IMR-90 (cell line): ENCODE data around the gene TAF4B. TPM values are rescaled to one million over a fixed set of nuclear protein-coding genes. Genes with fewer than 3 reads are reported as not detected.

Experiments used
- ATAC-seq: fragments of 200-7000 bp; cut with Tn5 transposase; 2 replicates; pipeline ENCODE4 v1.9.1; 2020; ENCODE audit warnings: low read depth, mild to moderate bottlenecking, moderate library complexity
- BruUV-seq: library from RNA; stranded (reverse); fragments of 400-500 nt; replicated peaks from 2 replicates; lab custom pipeline; 2021; lab: Mats Ljungman, UMichigan
- CTCF ChIA-PET: fragments of 300-600 bp; formaldehyde crosslinking; extraction: SDS; loops from one replicate; lab custom pipeline; 2021; ENCODE audit warnings: antibody characterized with exemption; lab: Yijun Ruan, JAX
- POLR2A ChIA-PET: fragments of 300-600 bp; sonication (Branson Sonifier 250); formaldehyde crosslinking; loops from one replicate; lab custom pipeline; 2022; ENCODE audit warnings: antibody characterized with exemption; ENCODE audit not compliant: unreplicated experiment; lab: Charles Lee
- DNase-seq: peaks from one replicate; pipeline ENCODE4 v3.0.0; 2013
- H2AFZ ChIP-seq: replicated peaks from 2 replicates; pipeline ENCODE3; 2013; ENCODE audit warnings: low read length, mild to moderate bottlenecking; ENCODE audit not compliant: poor library complexity
- H2AK5ac ChIP-seq: 2 replicates; pipeline ENCODE4 v1.6.1; 2013; ENCODE audit warnings: low read depth, low read length, inconsistent platforms
- H2AK9ac ChIP-seq: replicated peaks from 2 replicates; pipeline ENCODE3; 2013; ENCODE audit warnings: mild to moderate bottlenecking, low read depth, low read length, moderate library complexity; ENCODE audit not compliant: poor library complexity
- H2BK120ac ChIP-seq: 2 replicates; pipeline ENCODE4 v1.6.1; 2013; ENCODE audit warnings: low read depth, low read length, inconsistent platforms
- H2BK15ac ChIP-seq: 3 replicates; pipeline ENCODE4 v1.6.1; 2013; ENCODE audit warnings: low read depth, low read length, inconsistent platforms
- H2BK20ac ChIP-seq: 2 replicates; pipeline ENCODE4 v1.6.1; 2013; ENCODE audit warnings: low read depth, mild to moderate bottlenecking, inconsistent platforms, low read length, moderate library complexity
- H2BK5ac ChIP-seq: 2 replicates; pipeline ENCODE4 v1.6.1; 2013; ENCODE audit warnings: mild to moderate bottlenecking, low read depth, low read length, inconsistent platforms; ENCODE audit not compliant: poor library complexity, severe bottlenecking
- H3K14ac ChIP-seq: replicated peaks from 2 replicates; pipeline ENCODE4 v1.6.1; 2013; ENCODE audit warnings: low read depth, low read length, inconsistent platforms
- H3K18ac ChIP-seq: 2 replicates; pipeline ENCODE4 v1.6.1; 2013; ENCODE audit warnings: low read depth, low read length, control low read depth
- H3K23ac ChIP-seq: 2 replicates; pipeline ENCODE4 v1.6.1; 2013; ENCODE audit warnings: low read depth, low read length, inconsistent platforms
- H3K27ac ChIP-seq: 2 replicates; pipeline ENCODE4 v1.5.1; 2013; ENCODE audit warnings: mild to moderate bottlenecking, control low read depth, low read length; ENCODE audit not compliant: insufficient read depth
- H3K27me3 ChIP-seq: 2 replicates; pipeline ENCODE4 v1.6.1; 2013; ENCODE audit warnings: low read length; ENCODE audit not compliant: control insufficient read depth, insufficient read depth
- H3K36me3 ChIP-seq: 2 replicates; pipeline ENCODE4 v1.6.1; 2013; ENCODE audit warnings: low read length, mixed read lengths; ENCODE audit not compliant: control insufficient read depth, insufficient read depth
- H3K4ac ChIP-seq: 2 replicates; pipeline ENCODE4 v1.6.1; 2013; ENCODE audit warnings: low read depth, low read length, inconsistent platforms
- H3K4me1 ChIP-seq: 2 replicates; pipeline ENCODE4 v1.6.1; 2013; ENCODE audit warnings: low read length, mixed read lengths; ENCODE audit not compliant: control insufficient read depth, insufficient read depth
- H3K4me2 ChIP-seq: 2 replicates; pipeline ENCODE4 v1.6.1; 2013; ENCODE audit warnings: low read depth, mild to moderate bottlenecking, control low read depth, low read length, moderate library complexity
- H3K4me3 ChIP-seq: 2 replicates; pipeline ENCODE4 v1.5.1; 2013; ENCODE audit warnings: low read depth, mild to moderate bottlenecking, control low read depth, low read length, moderate library complexity; ENCODE audit not compliant: insufficient read depth
- H3K56ac ChIP-seq: 2 replicates; pipeline ENCODE4 v1.6.1; 2013; ENCODE audit warnings: low read length, inconsistent platforms; ENCODE audit not compliant: insufficient read depth; ENCODE audit errors: extremely low read depth
- H3K79me1 ChIP-seq, 2 experiments: 2 replicates each; pipeline ENCODE4 v1.6.1; 2013; ENCODE audit warnings: low read length in 2 of 2, inconsistent platforms in 1 of 2, low read depth in 1 of 2
- H3K9ac ChIP-seq: 2 replicates; pipeline ENCODE4 v1.6.1; 2013; ENCODE audit warnings: low read depth, low read length, control low read depth
- H3K9me1 ChIP-seq: 2 replicates; pipeline ENCODE4 v1.6.1; 2013; ENCODE audit warnings: low read length, inconsistent platforms; ENCODE audit not compliant: insufficient read depth
- H3K9me3 ChIP-seq: 2 replicates; pipeline ENCODE4 v1.6.1; 2013; ENCODE audit warnings: low read length; ENCODE audit not compliant: control insufficient read depth, insufficient read depth
- H4K20me1 ChIP-seq: 2 replicates; pipeline ENCODE4 v1.6.1; 2013; ENCODE audit warnings: low read length, inconsistent platforms; ENCODE audit not compliant: insufficient read depth
- H4K5ac ChIP-seq: 2 replicates; pipeline ENCODE4 v1.6.1; 2013; ENCODE audit warnings: mild to moderate bottlenecking, low read depth, low read length, control low read depth
- H4K8ac ChIP-seq, 2 experiments: 2 replicates each; pipeline ENCODE4 v1.6.1; 2013; ENCODE audit warnings: low read depth in 2 of 2, low read length in 2 of 2, control low read depth in 1 of 2, inconsistent platforms in 1 of 2
- H4K91ac ChIP-seq: 2 replicates; pipeline ENCODE4 v1.6.1; 2013; ENCODE audit warnings: low read depth, low read length, inconsistent platforms; ENCODE audit not compliant: insufficient read depth
- BHLHE40 ChIP-seq: fragments of 150-350 bp; IDR thresholded peaks from 2 replicates; pipeline ENCODE4 v1.6.1; 2016; ENCODE audit warnings: mild to moderate bottlenecking, low read depth, low read length
- CEBPB ChIP-seq: IDR thresholded peaks from 2 replicates; pipeline ENCODE4 v1.6.1; 2012; ENCODE audit warnings: low read depth, low read length, improper control_type of control experiment
- CTCF ChIP-seq: conservative IDR thresholded peaks from 2 replicates; pipeline ENCODE4 v1.5.1; 2012; ENCODE audit warnings: mild to moderate bottlenecking, low read depth, low read length, improper control_type of control experiment
- ELK1 ChIP-seq: fragments of 150-350 bp; IDR thresholded peaks from 2 replicates; pipeline ENCODE4 v1.6.1; 2016; ENCODE audit warnings: low read depth, mild to moderate bottlenecking, low read length, moderate library complexity, borderline replicate concordance
- FOS ChIP-seq: fragments of 150-350 bp; IDR thresholded peaks from 2 replicates; pipeline ENCODE4 v1.6.1; 2016; ENCODE audit warnings: low read depth, low read length
- MAFK ChIP-seq: IDR thresholded peaks from 2 replicates; pipeline ENCODE4 v1.6.1; 2012; ENCODE audit warnings: low read depth, low read length, improper control_type of control experiment
- MAZ ChIP-seq: IDR thresholded peaks from 2 replicates; pipeline ENCODE4 v1.6.1; 2012; ENCODE audit warnings: low read depth, mild to moderate bottlenecking, low read length, improper control_type of control experiment, moderate library complexity, borderline replicate concordance
- POLR2A ChIP-seq: IDR thresholded peaks from 2 replicates; pipeline ENCODE4 v1.6.1; 2012; ENCODE audit warnings: mild to moderate bottlenecking, low read depth, low read length
- RAD21 ChIP-seq: IDR thresholded peaks from 2 replicates; pipeline ENCODE4 v1.6.1; 2012; ENCODE audit warnings: low read length, improper control_type of control experiment
- RCOR1 ChIP-seq: IDR thresholded peaks from 2 replicates; pipeline ENCODE4 v1.6.1; 2012; ENCODE audit warnings: mild to moderate bottlenecking, low read length, improper control_type of control experiment; ENCODE audit not compliant: insufficient replicate concordance
- RFX5 ChIP-seq: IDR thresholded peaks from 2 replicates; pipeline ENCODE4 v1.8.0; 2012; ENCODE audit warnings: low read depth, mild to moderate bottlenecking, low read length, moderate library complexity
- SMC3 ChIP-seq: fragments of 150-350 bp; IDR thresholded peaks from 2 replicates; pipeline ENCODE4 v1.6.1; 2016; ENCODE audit warnings: low read depth, mild to moderate bottlenecking, antibody characterized with exemption, low read length, moderate library complexity
- USF2 ChIP-seq: fragments of 150-350 bp; IDR thresholded peaks from 2 replicates; pipeline ENCODE4 v1.6.1; 2017; ENCODE audit warnings: mild to moderate bottlenecking, antibody characterized with exemption, low read length, low read depth
- WGBS, 2 experiments: methylation state at CpG; one replicate each; pipeline versions ENCODE4 v1.1.5 to v1.1.7; 2013; ENCODE audit warnings: missing lambda C conversion rate in 2 of 2; ENCODE audit not compliant: insufficient read length in 1 of 2; ENCODE audit errors: extremely low coverage in 2 of 2; 5-methylcytosine and 5-hydroxymethylcytosine counted together
- dilution Hi-C: fragments of 300-500 bp; cut with HindIII; formaldehyde crosslinking; loops from one replicate; pipeline ENCODE4 v1.14.3; 2018; ENCODE audit warnings: low sequenced_read_pairs; ENCODE audit not compliant: unreplicated experiment
- in situ Hi-C: fragments of 300-500 bp; cut with MboI; formaldehyde crosslinking; loops from 3 replicates; pipeline ENCODE4 v1.14.3; 2019; ENCODE audit warnings: low sequenced_read_pairs, inconsistent platforms, mixed read lengths
- intact Hi-C: fragments of 100-400 bp; cut with micrococcal nuclease; formaldehyde crosslinking; loops from 2 replicates; pipeline ENCODE4 v1.10.0; 2022
- polyA plus RNA-seq, 3 experiments: library from polyadenylated mRNA; depleted of rRNA; stranded (reverse); fragments of >200 nt; gene quantifications; 2 replicates each; pipeline ENCODE4 v1.2.3, GENCODE V29; 2012; ENCODE audit warnings: low replicate concordance in 1 of 3
- total RNA-seq: library from RNA; depleted of rRNA; stranded (reverse); fragments of >200 nt; gene quantifications from 2 replicates; pipeline ENCODE4 v1.2.3, GENCODE V29; 2012

Gene TAF4B
- total and polyA plus RNA-seq, 2 of the 4 experiments (the other 2 are of a cell fraction): 0.38 to 1.1 TPM

- Histone ChIP-seq H3K56ac (no peak overlapping the region), H3K18ac (no peak overlapping the region), H3K23ac (no peak overlapping the region), H3K4me3 (no peak overlapping the region), H3K4me2 (no peak overlapping the region), H2AK9ac (no peak overlapping the region), H3K27ac (no peak overlapping the region), H3K9ac (no peak overlapping the region), H3K4me1 (no peaks in the 10 kb centered on the region), H4K20me1 (no peaks in the 10 kb centered on the region), H2AFZ (no peak overlapping the region), H2BK5ac (no peak overlapping the region), H3K4ac (no peak overlapping the region), H3K79me1 (no peaks in the 10 kb centered on the region), H2BK15ac (no peak overlapping the region), H4K5ac (no peak overlapping the region), H4K91ac (no peak overlapping the region), H3K36me3 (no peaks in the 10 kb centered on the region), H3K9me1 (no peaks in the 10 kb centered on the region), H3K14ac (no peak overlapping the region), H2BK20ac (no peak overlapping the region), H2BK120ac (no peak overlapping the region), H3K9me3 (no peaks in the 10 kb centered on the region), H4K8ac (no peak overlapping the region), H2AK5ac (no peak overlapping the region), H3K27me3 (peaks cover 9% of the 10 kb centered on the region)
- intact Hi-C loops: no loop called here
- TF ChIP-seq SMC3 (no peak), BHLHE40 (no peak), POLR2A (no peak), MAZ (no peak), USF2 (no peak), CTCF (no peak), ELK1 (no peak), CEBPB (no peak), RCOR1 (no peak), FOS (no peak), RAD21 (no peak), RFX5 (no peak), MAFK (no peak)
- in situ Hi-C loops: no loop called here
- dilution Hi-C loops: no loop called here
- ChIA-PET CTCF (interaction anchor here (1.8 kb wide), 1 partner anchor 33 kb away, joined by 4 read pairs; no protein-coding TSS in a partner anchor), POLR2A (no interaction called here)
- BruUV-seq: no TSS peak
- WGBS, 2 experiments: no CpG with 5 or more reads among the region's 12 CpGs
- ATAC-seq: no peak
- no peak for DNase-seq
Measured at GRCh38 chr18:26417190-26417589, 190.9 kb downstream of the TAF4B start.
